Measurements from ENCODE around the gene KDM4E.
"Not testable (repeated sequence)": the region's sequence is repeated elsewhere in the genome, so short reads cannot be mapped to it uniquely, and the experiment has no call there.

Gene KDM4E

GRCh38 chr11:95024958-95025357 is at the start of gene KDM4E:
TSS of gene KDM4E (plus strand) at chr11:95025258. CDS start at chr11:95025558, 300 bp downstream.
- no peak for DNase-seq

- no peak for DNase-seq
Observed at GRCh38 chr11:94975599-94975998, 49.5 kb upstream of the KDM4E start.

DNA sequence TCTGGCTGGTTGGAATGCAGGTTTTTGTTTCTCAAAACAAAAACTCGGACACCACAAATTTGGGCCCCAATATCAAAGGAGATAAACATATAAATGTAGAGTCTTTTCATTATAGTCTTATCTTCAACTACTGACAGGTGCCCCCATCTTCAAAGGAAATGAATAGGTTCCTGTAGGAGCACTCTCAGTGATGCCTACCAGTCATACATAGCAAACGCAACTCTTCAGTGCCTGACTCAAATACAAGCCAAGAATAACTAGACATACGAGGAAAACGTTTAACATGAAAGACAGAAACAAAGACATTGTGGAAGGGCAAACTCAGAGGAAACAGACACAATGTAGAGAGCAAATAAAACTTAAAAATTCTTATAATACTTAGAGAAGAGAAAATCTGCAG is 37.7 kb upstream of the KDM4E start:
- DNase-seq: no peak

DNA sequence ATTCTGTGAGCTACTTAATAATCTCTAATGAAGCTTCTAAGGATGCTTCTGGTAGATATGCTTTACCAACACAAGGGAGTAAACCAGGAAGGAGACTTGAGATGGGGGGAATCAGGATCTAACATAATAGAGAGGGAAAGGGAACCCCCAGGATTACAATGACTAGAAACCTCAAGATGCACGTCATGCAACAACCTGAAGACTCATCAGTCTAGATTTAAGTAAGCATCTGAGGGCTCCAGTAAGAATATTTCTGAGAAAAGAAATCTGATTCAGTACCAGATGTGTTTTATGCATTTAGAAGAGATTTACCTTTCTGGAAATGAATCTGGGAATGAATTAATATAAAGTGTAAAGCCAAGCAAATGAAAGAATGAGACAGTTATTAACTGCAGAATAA is 36.3 kb upstream of the KDM4E start:
- DNase-seq: no peak

GRCh38 chr11:94993400-94993943 is 31.6 kb upstream of the KDM4E start:
- no peak for DNase-seq

- DNase-seq: no peak
Observed at GRCh38 chr11:94997437-94997836, 27.6 kb upstream of the KDM4E start.

- no peak for DNase-seq
Observed at GRCh38 chr11:94998285-94998684, 26.8 kb upstream of the KDM4E start.

GRCh38 chr11:95003716-95004115 is 21.3 kb upstream of the KDM4E start:
- no peak for DNase-seq

GRCh38 chr11:95005642-95006041 is 19.4 kb upstream of the KDM4E start:
- DNase-seq: no peak

DNA sequence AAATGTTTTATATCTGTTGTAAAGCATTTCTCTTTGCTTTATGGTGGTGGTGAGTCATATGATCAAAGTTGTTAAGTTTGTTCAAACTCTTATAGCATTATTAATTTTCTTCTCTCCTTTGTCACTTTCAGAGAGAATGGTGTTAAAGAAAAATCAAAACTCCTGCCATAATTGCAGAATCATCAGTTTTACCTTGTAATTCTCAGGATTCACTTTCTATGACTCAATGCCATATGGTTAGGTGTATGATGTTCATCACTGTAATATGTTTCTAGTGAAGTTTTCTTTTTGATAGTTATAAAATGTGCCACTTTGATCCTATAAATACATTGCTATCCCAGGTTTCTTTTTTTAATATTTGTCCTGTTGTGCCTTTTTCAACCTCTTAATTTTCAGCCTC is 13.7 kb upstream of the KDM4E start:
- DNase-seq: no peak

DNA sequence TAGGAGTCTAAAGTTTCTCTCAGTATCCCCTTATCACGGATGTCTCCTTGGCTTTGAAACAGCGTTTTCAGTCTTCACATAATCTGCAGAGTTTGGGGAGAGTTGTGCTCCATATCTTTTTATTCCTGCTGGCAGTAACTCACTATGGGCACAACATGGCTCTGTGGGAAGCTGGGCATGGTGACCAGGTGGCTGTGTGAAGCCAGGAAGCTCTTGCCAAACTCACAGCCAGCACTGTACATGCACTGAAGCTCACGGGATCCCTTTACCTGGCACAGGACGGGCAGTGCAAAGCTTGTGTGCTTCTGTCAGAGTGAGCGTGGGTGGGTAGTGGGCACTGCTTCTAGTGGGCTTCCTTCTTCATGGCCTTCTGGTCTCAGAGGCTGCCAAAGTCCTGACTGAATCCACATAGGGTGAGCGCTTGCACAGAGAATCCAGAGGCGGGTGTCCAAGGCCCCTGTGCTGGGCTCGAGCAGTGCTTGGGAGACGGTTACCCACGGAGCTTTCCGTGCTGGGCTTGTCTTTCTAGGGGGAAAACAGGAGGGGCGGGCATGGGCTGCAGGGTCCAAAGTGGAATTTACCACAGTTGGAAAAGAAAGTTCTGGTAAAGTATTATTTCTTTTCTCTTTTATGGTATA is 10.8 kb upstream of the KDM4E start:
- no peak for DNase-seq

DNA sequence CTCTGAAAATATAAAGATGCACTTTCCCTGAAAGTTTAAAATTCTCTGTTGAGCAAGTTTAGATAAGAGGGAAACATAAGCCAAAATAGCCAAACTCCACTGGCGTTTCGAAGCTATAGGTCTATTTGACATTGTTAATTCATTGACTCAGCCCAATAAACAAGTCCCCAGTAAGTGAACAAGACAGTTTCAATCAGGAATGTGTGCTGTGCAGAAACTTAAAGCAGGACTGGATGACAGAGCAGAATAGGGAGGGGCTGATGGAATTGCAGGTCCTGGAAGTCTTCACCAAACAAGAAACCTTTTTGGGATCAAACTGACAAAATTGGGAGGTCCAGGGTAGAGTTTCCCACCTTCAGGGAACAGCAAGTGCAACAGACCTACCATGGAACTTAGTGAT is 8.9 kb upstream of the KDM4E start:
- no peak for DNase-seq

GRCh38 chr11:95021468-95021867 is 3.6 kb upstream of the KDM4E start:
- not testable (repeated sequence) for DNase-seq

DNA sequence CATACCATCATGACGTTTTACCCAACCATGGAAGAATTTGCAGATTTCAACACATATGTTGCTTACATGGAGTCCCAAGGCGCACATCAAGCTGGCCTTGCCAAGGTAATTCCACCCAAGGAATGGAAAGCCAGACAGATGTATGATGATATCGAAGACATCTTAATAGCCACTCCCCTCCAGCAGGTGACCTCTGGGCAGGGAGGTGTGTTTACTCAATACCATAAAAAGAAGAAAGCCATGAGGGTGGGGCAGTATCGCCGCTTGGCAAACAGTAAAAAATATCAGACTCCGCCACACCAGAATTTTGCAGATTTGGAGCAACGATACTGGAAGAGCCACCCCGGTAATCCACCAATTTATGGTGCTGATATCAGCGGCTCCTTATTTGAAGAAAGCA is 536 bp downstream of the KDM4E start:
- DNase-seq: not testable (repeated sequence)

GRCh38 chr11:95028357-95028756 is 3.3 kb downstream of the KDM4E start:
- DNase-seq: no peak

DNA sequence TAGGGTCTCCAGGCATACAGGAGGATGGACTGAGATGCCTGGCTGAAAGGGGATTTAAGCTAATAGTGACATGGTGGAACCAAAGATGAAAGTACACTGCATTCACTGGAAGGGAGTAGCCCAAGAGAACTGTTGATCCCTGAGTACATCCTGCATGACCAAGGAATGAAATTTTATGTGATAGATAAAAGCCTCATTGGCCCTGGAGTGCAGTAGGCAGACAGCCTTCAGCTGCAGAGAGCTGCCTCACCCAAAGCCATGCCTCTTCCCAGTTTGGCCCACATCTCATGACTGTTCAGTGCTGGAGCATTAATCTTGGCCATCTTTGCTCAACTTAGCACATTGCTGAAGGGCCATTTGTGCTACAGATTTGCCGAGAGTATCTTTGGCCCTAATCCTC is 8.0 kb downstream of the KDM4E start:
- no peak for DNase-seq

DNA sequence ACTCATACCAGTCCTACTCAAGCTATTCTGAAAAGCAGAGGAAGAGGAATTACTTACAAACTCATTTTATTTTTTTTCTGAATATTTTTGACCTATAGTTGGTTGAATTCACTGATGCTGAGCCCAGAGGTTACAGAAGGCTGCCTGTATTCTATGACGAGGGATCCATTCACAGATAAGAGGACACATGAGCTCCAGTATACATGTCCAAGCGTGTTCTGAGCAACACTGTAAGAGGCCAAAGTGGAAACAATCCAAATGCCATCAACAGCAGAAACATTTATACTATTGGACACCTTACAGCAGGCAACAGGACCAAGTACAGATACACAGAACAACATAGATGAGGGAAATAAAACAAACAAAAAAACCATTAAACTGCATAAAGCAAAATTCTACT is 10.3 kb downstream of the KDM4E start:
- no peak for DNase-seq

GRCh38 chr11:95037356-95038035 is 12.4 kb downstream of the KDM4E start:
- DNase-seq: not testable (repeated sequence)

DNA sequence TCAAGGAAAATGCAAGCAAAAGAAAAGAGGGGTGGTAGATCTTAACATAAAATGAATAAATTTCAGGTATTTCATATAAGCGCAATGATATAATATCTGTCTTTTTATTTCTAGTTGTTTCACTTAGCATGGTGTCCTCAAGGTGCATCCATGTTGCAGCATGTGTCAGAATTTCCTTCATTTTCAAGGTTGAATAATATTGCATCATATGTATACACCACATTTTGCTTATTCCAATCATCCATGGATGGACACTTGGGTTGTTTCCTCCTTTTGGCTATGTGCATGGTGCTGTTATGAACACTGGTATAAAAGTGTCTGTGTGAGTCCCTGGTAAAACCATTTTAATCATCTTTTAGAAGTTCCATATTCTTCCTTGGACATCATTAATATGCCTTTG is 17.2 kb downstream of the KDM4E start:
- DNase-seq: no peak

GRCh38 chr11:95042906-95043305 is 17.8 kb downstream of the KDM4E start:
- no peak for DNase-seq

DNA sequence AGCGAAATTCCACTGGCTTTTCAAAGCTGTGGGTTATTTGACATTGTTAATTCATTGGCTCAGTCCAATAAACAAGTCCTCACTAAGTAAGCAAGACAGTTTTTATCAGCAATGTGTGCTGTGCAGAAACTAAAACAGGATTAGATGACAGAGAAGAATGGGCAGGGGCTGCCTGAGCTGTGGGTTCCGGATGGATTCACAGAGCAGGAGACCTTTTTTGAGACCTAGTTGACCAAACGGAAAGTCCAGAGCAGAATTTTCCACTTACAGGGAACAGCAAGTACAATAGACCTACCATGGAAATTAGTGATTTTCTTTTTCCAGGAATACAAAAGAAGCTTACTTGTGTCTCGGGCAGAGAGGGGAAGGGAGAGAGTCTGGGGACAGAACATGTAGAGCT is 19.0 kb downstream of the KDM4E start:
- no peak for DNase-seq

DNA sequence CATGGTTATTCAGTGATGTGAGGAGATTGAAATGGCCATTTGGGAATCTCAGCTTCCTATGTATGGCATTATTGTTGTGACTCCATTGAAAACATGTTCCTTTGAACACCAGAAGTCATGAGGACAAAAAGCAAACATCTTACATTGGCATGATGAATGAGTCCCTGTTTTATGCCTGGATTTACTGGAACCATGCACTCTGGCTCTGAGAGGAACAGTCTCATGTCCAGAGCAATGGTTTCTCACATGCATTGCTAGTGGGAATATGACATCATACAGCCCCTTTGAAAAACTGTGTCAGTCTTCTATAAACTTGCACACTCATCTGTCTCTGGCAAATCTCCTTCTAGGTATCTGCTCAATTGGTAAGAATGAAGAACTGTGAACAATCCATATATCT is 20.8 kb downstream of the KDM4E start:
- no peak for DNase-seq

DNA sequence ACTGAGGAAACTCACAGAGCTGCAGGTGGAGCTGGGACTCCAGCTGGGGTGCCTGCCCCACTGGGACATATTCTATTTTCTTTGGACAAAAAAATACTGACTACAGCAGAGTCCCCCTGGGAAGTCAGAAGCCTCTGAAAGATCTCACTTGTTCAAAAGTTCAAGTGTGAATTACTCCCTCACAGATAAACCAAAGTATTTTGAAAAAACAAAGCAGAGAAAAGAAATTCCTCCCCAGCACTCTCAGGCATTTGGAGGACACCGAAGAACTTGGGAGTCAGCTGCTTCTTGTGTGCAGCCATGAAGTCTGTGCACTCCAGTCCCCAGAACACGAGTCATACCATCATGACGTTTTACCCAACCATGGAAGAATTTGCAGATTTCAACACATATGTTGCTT is 24.1 kb downstream of the KDM4E start, which contains the start of gene KDM4F:
Gene KDM4F, plus strand, starts transcription at position 301 of the 400 bp plus-strand sequence.
- DNase-seq: not testable (repeated sequence)

GRCh38 chr11:95050595-95051202 is 25.6 kb downstream of the KDM4E start:
- no peak for DNase-seq

Data from femur (tissue), 1 donor.